Neural crest cell (in vitro differentiated cells): ENCODE measurements around the gene GLTP. TPM values are rescaled to one million over a fixed set of nuclear protein-coding genes. Genes with fewer than 3 reads are reported as not detected.
"Not testable (repeated sequence)": the region's sequence is repeated elsewhere in the genome, so short reads cannot be mapped to it uniquely, and the experiment has no call there.

Source experiments
- DNase-seq: peaks from one replicate; pipeline ENCODE4 v3.0.0; 2021; ENCODE audit warnings: low read depth, mixed read lengths, low spot score
- H3K27ac Mint-ChIP-seq: one replicate; pipeline ENCODE4 v1.8.0; 2021; ENCODE audit warnings: mild to moderate bottlenecking, mixed read lengths; ENCODE audit not compliant: unreplicated experiment
- H3K27me3 Mint-ChIP-seq: 2 replicates; pipeline ENCODE4 v1.8.0; 2021; ENCODE audit warnings: low read depth, mild to moderate bottlenecking, mixed read lengths
- H3K36me3 Mint-ChIP-seq: 2 replicates; pipeline ENCODE4 v1.8.0; 2021; ENCODE audit warnings: low read depth, mild to moderate bottlenecking, mixed read lengths
- H3K4me1 Mint-ChIP-seq: 2 replicates; pipeline ENCODE4 v1.8.0; 2021; ENCODE audit warnings: mixed read lengths
- H3K4me3 Mint-ChIP-seq: one replicate; pipeline ENCODE4 v1.8.0; 2021; ENCODE audit warnings: mild to moderate bottlenecking, mixed read lengths
- H3K9me3 Mint-ChIP-seq: 2 replicates; pipeline ENCODE4 v1.8.0; 2021; ENCODE audit warnings: mixed read lengths
- CTCF ChIP-seq: fragments of 200-600 bp; sonication (generic); conservative IDR thresholded peaks from 2 replicates; pipeline ENCODE4 v1.5.0; 2021; ENCODE audit warnings: antibody characterized with exemption, mild to moderate bottlenecking
- total RNA-seq: library from RNA; stranded (reverse); gene quantifications from 2 replicates; pipeline ENCODE4 v1.2.1, GENCODE V29; 2021

GLTP gene
- total RNA-seq, 1 donor from 2014 or later = 34.0 TPM

GRCh38 chr12:109894939-109895338 is 14.6 kb upstream of the GLTP start:
- H3K27me3 Mint-ChIP-seq = peaks cover 9% of the 10 kb centered on the region

GRCh38 chr12:109893261-109893995 is 13.1 kb upstream of the GLTP start:
- no peak for TF ChIP-seq CTCF
- Mint-ChIP-seq H3K27me3 (peaks cover 15% of the 10 kb centered on the region), H3K4me1 (peaks cover 7% of the 10 kb centered on the region), H3K36me3 (no peaks in the 10 kb centered on the region), H3K9me3 (no peaks in the 10 kb centered on the region), H3K4me3 (no peak overlapping the region), H3K27ac (no peak overlapping the region)
- DNase-seq = no peak

More at GRCh38 chr12:109894939-109895338, 14.6 kb upstream of the GLTP start:
- TF ChIP-seq CTCF = no peak
- Mint-ChIP-seq H3K4me3 (peak overlapping the region; percentile 38), H3K4me1 (peaks cover 3% of the 10 kb centered on the region), H3K36me3 (no peaks in the 10 kb centered on the region), H3K27ac (no peak overlapping the region), H3K9me3 (no peaks in the 10 kb centered on the region)
- no peak for DNase-seq

GRCh38 chr12:109892748-109893147 is 12.4 kb upstream of the GLTP start:
- Mint-ChIP-seq H3K4me1 (peaks cover 7% of the 10 kb centered on the region), H3K9me3 (no peaks in the 10 kb centered on the region), H3K36me3 (no peaks in the 10 kb centered on the region), H3K27me3 (peaks cover 15% of the 10 kb centered on the region), H3K27ac (no peak overlapping the region), H3K4me3 (no peak overlapping the region)
- no peak for TF ChIP-seq CTCF
- no peak for DNase-seq

- H3K27me3 Mint-ChIP-seq = peaks cover 19% of the 10 kb centered on the region
- H3K27ac Mint-ChIP-seq = peak overlapping the region; percentile 83
- no peak for TF ChIP-seq CTCF
- H3K9me3 Mint-ChIP-seq = no peaks in the 10 kb centered on the region
- DNase-seq = no peak
- no peaks in the 10 kb centered on the region for H3K36me3 Mint-ChIP-seq
- H3K4me1 Mint-ChIP-seq = peaks cover 7% of the 10 kb centered on the region
- H3K4me3 Mint-ChIP-seq = no peak overlapping the region
Observed at GRCh38 chr12:109892165-109892715, 11.9 kb upstream of the GLTP start.

GRCh38 chr12:109891731-109892130 is 11.4 kb upstream of the GLTP start:
- H3K4me1 Mint-ChIP-seq, H3K4me3 Mint-ChIP-seq, H3K9me3 Mint-ChIP-seq, H3K36me3 Mint-ChIP-seq, H3K27ac Mint-ChIP-seq, DNase-seq: not testable (repeated sequence)
- H3K27me3 Mint-ChIP-seq = peaks cover 19% of the 10 kb centered on the region

- no peaks in the 10 kb centered on the region for H3K9me3 Mint-ChIP-seq
- DNase-seq = no peak
- peaks cover 7% of the 10 kb centered on the region for H3K4me1 Mint-ChIP-seq
- no peak for TF ChIP-seq CTCF
- no peaks in the 10 kb centered on the region for H3K36me3 Mint-ChIP-seq
- peaks cover 24% of the 10 kb centered on the region for H3K27me3 Mint-ChIP-seq
- no peak overlapping the region for H3K4me3 Mint-ChIP-seq
- H3K27ac Mint-ChIP-seq = no peak overlapping the region
Observed at GRCh38 chr12:109890620-109891170, 10.4 kb upstream of the GLTP start.
